COLO668 (cell line): ENCODE results near the gene CERS6.

Experiments used
- DNase-seq: peaks from one replicate; lab custom pipeline; 2025; ENCODE audit not compliant: unreplicated experiment; lab: John Stamatoyannopoulos, UW

Gene CERS6

DNA sequence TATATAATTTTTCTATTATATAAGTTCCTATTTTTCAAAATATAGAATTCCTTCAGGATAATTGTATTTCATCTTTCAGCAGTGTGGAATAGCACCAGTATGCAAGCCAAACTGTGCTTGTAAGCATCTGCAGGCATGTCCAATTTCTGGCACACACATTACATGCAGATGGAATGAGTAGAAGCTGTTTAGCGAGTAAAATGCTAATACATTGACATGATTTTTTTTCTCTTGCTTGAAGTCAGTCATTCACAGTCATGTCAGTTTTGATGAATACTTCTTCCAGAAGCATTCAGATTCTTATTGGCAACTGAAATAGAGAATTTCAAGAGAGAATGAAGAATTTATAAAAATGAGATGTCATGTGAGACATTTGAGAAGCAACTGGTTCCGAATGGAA lies 109.4 kb downstream of the CERS6 start:
- DNase-seq, result no peak

DNA sequence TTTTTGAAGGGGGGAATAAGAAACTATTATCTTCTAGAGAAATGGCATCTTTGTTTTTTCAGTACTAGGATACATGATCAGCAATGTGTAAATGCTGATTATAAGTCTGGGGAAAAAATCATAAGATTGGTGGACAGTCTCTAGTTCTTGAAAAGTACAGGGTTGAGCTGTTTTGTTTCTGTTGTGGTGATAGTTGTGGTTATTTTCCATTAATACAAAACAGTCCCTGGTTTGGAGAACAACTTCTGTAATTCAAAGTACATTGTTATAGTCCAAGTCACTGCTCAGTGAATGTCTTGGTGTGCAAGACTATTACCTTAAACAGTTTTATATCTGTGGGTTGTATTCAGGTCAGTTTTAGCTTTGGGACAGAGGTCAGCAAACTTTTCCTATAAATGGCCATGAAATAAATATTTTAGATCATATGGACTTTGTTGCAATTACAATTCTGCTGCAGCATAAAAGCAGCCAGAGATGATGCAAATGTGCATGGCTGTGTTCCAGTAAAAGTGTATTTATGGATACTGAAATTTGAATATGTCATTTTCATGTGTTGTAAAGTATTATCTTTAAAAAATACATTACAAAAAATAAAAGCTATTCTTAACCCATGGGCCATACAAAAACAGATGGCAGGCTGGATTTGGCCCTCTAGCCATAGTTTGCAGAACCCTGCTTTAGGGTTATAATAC lies 111.0 kb downstream of the CERS6 start:
- DNase-seq, result no peak

- no peak for DNase-seq
Measured at GRCh38 chr2:168567836-168568235, 111.8 kb downstream of the CERS6 start.

DNA sequence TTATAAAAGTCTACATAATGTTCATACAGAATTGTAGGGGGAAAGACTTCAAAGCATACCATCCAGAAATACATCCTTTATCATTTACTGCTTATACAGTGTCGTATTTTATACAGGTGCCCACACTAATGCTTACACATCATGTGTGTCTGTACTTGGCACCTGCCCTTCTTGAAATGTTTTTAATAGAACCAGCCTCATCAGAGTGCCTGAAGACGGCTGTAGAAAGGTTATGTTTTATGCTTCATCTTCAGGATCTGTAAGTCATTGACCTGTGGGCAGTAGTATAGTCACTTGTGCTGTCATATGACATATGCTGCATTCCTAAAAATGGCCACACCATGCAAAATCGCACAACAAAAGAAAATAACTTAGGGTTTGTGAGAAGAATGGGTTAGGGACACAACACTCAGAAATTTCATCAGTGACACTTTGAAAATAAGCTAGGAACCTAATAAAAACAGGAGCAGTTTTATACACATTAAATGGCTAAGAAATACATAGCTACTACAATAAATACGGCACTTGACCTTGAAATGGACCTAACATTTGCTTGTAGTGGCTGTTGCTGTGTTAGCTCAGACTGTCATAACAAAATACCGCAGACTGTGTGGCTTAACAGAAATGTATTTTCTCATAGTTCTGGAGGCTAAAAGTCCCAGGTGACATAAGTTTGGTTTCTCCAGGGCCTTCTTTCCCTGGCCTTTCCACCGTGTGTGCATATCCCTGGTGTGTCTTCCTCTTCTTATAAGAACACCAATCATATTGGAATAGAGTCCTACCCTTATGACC lies 112.6 kb downstream of the CERS6 start:
- DNase-seq, result no peak

DNA sequence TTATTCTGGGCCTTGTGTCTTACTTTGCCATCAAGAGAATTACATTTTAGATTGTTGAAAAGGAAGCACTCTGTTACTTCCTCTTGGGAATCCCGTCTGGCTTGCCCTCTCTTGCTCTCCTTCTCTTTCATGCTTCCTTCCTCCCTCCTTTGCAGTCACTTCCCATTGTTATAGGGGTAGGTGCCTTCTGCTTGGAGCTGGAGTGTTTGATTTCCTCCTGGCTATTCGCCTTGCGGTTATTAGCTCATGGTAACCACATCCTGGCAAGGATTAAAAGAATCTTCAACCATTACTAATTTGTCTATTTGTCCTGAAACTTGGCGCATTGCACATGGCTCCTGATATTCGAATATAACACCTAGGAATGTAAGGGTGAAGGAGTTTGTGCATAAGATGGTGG lies 115.0 kb downstream of the CERS6 start:
- DNase-seq, result no peak

- no peak for DNase-seq
Measured at GRCh38 chr2:168573128-168573903, 117.2 kb downstream of the CERS6 start.

- DNase-seq, result no peak
Measured at GRCh38 chr2:168574856-168575630, 119.0 kb downstream of the CERS6 start.

DNA sequence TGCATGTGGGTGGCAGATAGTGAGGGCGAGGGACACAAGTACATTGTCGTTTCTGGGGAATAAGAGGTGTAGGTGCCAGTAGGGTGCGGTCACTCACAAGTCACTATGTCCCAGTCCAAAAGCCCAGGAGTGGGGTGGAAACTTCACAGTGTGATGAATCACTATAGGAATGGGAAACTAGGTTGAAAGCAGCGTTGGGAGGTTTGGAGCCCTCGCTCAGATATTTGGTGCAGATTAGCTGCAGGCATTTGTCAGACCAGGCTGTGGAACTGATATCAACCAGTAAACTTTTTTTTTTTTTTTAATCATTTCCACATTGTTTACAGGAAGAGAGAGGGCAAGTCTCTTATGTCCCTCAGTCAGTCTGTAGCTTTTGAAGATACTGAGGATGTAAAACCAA lies 121.8 kb downstream of the CERS6 start:
- DNase-seq, result no peak

GRCh38 chr2:168583064-168583709 lies 127.1 kb downstream of the CERS6 start:
- DNase-seq, result no peak

- DNase-seq, result no peak
Measured at GRCh38 chr2:168583710-168584521, 127.8 kb downstream of the CERS6 start.

DNA sequence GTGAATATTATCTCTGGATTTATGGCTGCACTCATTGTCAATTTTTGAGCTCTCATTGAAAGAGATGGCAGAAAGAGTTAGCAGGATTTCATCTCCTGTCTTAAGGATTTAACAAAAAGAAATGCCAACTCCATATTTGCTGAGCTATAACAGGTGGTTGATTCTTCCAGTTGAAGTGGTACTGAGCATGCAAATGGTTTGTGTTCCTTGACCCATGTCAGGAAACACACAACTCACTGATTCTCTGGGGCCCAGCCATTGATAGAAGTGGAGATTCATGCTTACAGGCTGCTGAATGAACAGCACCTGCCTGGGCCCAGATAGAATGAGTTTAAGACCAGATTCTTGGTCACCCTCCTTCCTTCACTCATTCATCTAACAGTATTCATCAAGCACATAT lies 128.8 kb downstream of the CERS6 start:
- DNase-seq, result no peak

- DNase-seq, result no peak
Measured at GRCh38 chr2:168585700-168586099, 129.6 kb downstream of the CERS6 start.

- DNase-seq, result no peak
Measured at GRCh38 chr2:168587307-168587706, 131.2 kb downstream of the CERS6 start.

GRCh38 chr2:168589236-168590211 lies 133.5 kb downstream of the CERS6 start:
- DNase-seq, result no peak

GRCh38 chr2:168592181-168592831 lies 136.2 kb downstream of the CERS6 start:
- no peak for DNase-seq

DNA sequence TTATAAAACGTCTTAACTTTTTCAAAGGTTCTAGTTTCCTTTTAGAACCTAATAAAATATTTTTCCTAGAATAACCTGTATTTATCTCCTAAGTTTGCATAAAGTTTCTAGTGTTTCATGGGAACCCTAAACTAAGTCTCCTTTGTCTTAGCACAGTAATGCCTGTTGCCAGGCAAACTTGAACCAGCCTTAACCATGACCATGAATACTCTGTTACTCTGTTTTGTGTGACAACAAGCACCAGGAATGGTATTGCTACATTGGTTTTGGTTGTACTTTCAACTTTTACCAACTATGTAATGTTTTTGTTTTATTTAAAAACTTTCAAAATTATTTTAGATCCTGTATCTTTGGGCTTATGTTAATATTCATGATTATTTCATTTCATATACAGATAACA lies 137.6 kb downstream of the CERS6 start:
- no peak for DNase-seq

- DNase-seq, result no peak
Measured at GRCh38 chr2:168594778-168595177, 138.7 kb downstream of the CERS6 start.
